K562 (cell line): ENCODE results near the gene NAA40. TPM values are rescaled to one million over a fixed set of nuclear protein-coding genes. Genes with fewer than 3 reads are reported as not detected.
A peak's percentile ranks its signal among the peaks of the same experiment; 100 is the strongest.

Source experiments
- BHLHE40 ChIP-seq: IDR thresholded peaks from 2 replicates; pipeline ENCODE4 v1.6.1; 2011; ENCODE audit warnings: low read length, improper control_type of control experiment
- E2F6 ChIP-seq, 2 experiments: IDR thresholded peaks; 2 replicates each; pipeline ENCODE4 v1.6.1; 2011; ENCODE audit warnings: borderline replicate concordance in 1 of 2, control low read depth in 1 of 2, low read depth in 1 of 2, low read length in 1 of 2, mild to moderate bottlenecking in 1 of 2, mixed read lengths in 1 of 2, moderate library complexity in 1 of 2; ENCODE audit not compliant: insufficient read depth in 1 of 2, insufficient read length in 1 of 2, poor library complexity in 1 of 2, severe bottlenecking in 1 of 2; ENCODE audit errors: extremely low read depth in 1 of 2
- GATA2 ChIP-seq: sonication (generic); formaldehyde crosslinking; IDR thresholded peaks from 2 replicates; pipeline ENCODE4 v1.4.0; 2020; ENCODE audit warnings: mild to moderate bottlenecking, missing genetic modification reagents
- HINFP ChIP-seq: fragments of 450-650 bp; conservative IDR thresholded peaks from 2 replicates; pipeline ENCODE4 v1.6.1; 2016; ENCODE audit warnings: missing genetic modification characterization, low read depth, mild to moderate bottlenecking, control low read depth, missing compliant biosample characterization
- HOMEZ ChIP-seq: fragments of 250-450 bp; sonication (Bioruptor Pico); IDR thresholded peaks from 2 replicates; pipeline ENCODE4 v1.4.0; 2020; ENCODE audit warnings: mild to moderate bottlenecking, moderate library complexity
- KLF10 ChIP-seq: fragments of 250-450 bp; sonication (Bioruptor Pico); IDR thresholded peaks from 2 replicates; pipeline ENCODE4 v1.6.1; 2021; ENCODE audit warnings: matching md5 sums
- MAX ChIP-seq: sonication (generic); formaldehyde crosslinking; IDR thresholded peaks from 2 replicates; pipeline ENCODE4 v1.9.0; 2022; ENCODE audit warnings: mild to moderate bottlenecking, missing genetic modification reagents
- MCM5 ChIP-seq: fragments of 450-650 bp; IDR thresholded peaks from 2 replicates; pipeline ENCODE4 v1.6.1; 2016; ENCODE audit warnings: low read depth
- MGA ChIP-seq: fragments of 450-650 bp; IDR thresholded peaks from 2 replicates; pipeline ENCODE4 v1.6.1; 2016; ENCODE audit warnings: mild to moderate bottlenecking, moderate library complexity
- NFE2 ChIP-seq: IDR thresholded peaks from 2 replicates; pipeline ENCODE4 v1.6.1; 2014; ENCODE audit warnings: antibody characterized with exemption, low read depth
- ZNF197 ChIP-seq: fragments of 200-800 bp; sonication (Bioruptor generic); IDR thresholded peaks from 2 replicates; pipeline ENCODE4 v1.6.1; 2016; ENCODE audit warnings: low read depth, missing genetic modification characterization, missing compliant biosample characterization
- ZNF384 ChIP-seq: IDR thresholded peaks from 2 replicates; pipeline ENCODE4 v1.6.1; 2012; ENCODE audit warnings: low read depth, low read length, improper control_type of control experiment
- polyA plus RNA-seq, 8 experiments: library from polyadenylated mRNA; depleted of rRNA in 4 of 8; stranded (reverse) in 5 of 8; unstranded in 3 of 8; fragments of >200 nt; fragmentation: Nextera tagmentation in 2 of 8; fragmentation: Illumina TruSeq in 1 of 8; extraction: Ambion mirVana in 2 of 8; extraction: Trizol in 1 of 8; gene quantifications; 2 replicates each; pipeline versions ENCODE4 v1.2.1 to v1.2.3, GENCODE V29; 2011 to 2014; ENCODE audit warnings: inconsistent platforms in 1 of 8, missing spikeins in 1 of 8
- total RNA-seq, 7 experiments: library from RNA; depleted of rRNA in 6 of 7; stranded (reverse); fragments of >200 nt in 6 of 7; fragmentation: Illumina TruSeq in 2 of 7; extraction: Trizol in 2 of 7; gene quantifications; 2 replicates each; pipeline versions ENCODE4 v1.2.1 to v1.2.3, GENCODE V29; 2011 to 2021; ENCODE audit warnings: low replicate concordance in 1 of 7

NAA40 gene
- total and polyA plus RNA-seq, 9 of the 15 experiments (the other 6 are each of a cell fraction or from before 2014, with no cell fraction given), result 6.2 to 39.0 (median 23.1) TPM

- TF ChIP-seq MGA (peak; percentile 75), BHLHE40 (peak; percentile 66), KLF10 (no peak), GATA2 (CRISPR knock-in tag) (no peak), MCM5 (no peak), NFE2 (no peak), MAX (peak; percentile 81), HOMEZ (CRISPR knock-in tag) (no peak), E2F6 (IDR thresholded peaks at IDR 0.05; ENCODE audit: borderline replicate concordance in 1 of 2, extremely low read depth in 1 of 2, insufficient read depth in 1 of 2, insufficient read length in 1 of 2, low read depth in 1 of 2, low read length in 1 of 2, poor library complexity in 1 of 2, severe bottlenecking in 1 of 2) (peak; percentile 74 to 75), ZNF384 (0 out of 2 replicates have a peak, but pooled peaks have one; percentile 4), ZNF197 (CRISPR knock-in tag) (0 out of 2 replicates have a peak, but pooled peaks have one; percentile 37), HINFP (tag) (0 out of 2 replicates have a peak, but pooled peaks have one; percentile 11)
These were observed 32.1 kb downstream of the NAA40 start (continued) for GRCh38 chr11:63970902-63971301.
